ENCODE results near the gene DNASE1L1.

DNASE1L1 gene

DNA sequence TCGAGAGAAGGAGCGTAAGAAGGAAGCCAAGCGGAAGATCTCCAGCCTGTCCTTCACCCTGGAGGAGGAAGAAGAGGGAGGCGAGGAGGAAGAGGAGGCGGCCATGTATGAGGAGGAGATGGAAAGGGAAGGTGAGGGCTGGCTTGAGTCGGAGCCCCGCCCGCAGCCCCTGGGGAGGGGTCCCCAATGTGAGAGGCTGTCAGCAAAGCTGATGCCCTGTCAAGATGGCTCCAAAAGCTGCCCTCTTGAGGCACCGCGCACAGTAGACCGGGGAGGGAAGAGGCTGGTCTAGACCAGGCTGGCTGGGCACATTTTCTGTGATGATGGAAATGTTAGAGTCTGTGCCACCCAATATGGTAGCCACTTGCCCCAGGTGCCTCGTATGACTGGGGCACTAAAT lies 37.4 kb upstream of the DNASE1L1 start:
- TF ChIP-seq, protein P1, sequence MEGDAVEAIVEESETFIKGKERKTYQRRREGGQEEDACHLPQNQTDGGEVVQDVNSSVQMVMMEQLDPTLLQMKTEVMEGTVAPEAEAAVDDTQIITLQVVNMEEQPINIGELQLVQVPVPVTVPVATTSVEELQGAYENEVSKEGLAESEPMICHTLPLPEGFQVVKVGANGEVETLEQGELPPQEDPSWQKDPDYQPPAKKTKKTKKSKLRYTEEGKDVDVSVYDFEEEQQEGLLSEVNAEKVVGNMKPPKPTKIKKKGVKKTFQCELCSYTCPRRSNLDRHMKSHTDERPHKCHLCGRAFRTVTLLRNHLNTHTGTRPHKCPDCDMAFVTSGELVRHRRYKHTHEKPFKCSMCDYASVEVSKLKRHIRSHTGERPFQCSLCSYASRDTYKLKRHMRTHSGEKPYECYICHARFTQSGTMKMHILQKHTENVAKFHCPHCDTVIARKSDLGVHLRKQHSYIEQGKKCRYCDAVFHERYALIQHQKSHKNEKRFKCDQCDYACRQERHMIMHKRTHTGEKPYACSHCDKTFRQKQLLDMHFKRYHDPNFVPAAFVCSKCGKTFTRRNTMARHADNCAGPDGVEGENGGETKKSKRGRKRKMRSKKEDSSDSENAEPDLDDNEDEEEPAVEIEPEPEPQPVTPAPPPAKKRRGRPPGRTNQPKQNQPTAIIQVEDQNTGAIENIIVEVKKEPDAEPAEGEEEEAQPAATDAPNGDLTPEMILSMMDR (IDR thresholded peaks at IDR 0.05): no peak

DNA sequence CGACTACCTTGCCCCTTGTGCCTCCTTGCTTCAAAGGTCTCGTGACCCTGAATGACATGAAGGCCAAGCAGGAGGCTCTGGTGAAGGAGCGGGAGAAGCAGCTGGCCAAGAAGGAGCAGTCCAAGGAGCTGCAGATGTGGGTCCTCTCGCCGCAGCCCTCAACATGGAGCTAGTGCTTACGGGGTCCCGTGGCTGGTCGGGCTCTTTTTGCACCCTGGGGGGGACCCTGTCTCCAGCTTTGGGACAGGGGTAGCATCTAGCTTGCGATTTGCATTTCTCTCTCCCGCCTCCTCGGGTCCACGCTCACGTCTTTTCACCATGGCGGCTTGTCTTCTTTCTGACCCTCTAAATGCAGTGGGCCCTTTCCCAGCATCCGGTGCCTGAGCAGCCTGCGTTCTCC lies 36.7 kb upstream of the DNASE1L1 start:
- TF ChIP-seq, protein P1 (IDR thresholded peaks at IDR 0.05): no peak

DNA sequence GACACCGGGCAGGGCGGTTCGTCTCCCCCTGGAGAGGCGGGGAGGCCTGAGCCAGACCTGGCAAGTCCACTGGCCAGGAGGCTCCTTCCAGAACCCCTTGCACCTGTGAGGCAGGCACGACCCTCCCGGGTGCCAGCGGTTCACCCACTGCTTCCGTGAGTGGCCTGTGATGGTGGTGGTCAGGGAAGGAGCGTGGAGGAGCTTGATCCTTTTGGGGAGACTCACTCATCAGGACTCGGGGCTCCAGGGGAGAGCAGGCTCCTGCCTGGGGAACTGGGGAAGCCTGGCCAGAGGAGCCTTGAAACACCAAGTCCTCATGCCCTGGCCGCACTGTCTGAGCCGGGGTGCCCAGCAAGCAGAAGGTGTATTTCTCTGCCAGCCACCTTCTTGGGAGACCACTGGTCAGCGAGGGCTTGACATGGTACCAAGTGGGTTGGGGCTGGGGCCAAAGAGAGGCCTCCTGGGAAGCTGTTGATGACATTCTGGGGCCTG lies 35.7 kb upstream of the DNASE1L1 start:
- TF ChIP-seq, protein P1 (IDR thresholded peaks at IDR 0.05): no peak

DNA sequence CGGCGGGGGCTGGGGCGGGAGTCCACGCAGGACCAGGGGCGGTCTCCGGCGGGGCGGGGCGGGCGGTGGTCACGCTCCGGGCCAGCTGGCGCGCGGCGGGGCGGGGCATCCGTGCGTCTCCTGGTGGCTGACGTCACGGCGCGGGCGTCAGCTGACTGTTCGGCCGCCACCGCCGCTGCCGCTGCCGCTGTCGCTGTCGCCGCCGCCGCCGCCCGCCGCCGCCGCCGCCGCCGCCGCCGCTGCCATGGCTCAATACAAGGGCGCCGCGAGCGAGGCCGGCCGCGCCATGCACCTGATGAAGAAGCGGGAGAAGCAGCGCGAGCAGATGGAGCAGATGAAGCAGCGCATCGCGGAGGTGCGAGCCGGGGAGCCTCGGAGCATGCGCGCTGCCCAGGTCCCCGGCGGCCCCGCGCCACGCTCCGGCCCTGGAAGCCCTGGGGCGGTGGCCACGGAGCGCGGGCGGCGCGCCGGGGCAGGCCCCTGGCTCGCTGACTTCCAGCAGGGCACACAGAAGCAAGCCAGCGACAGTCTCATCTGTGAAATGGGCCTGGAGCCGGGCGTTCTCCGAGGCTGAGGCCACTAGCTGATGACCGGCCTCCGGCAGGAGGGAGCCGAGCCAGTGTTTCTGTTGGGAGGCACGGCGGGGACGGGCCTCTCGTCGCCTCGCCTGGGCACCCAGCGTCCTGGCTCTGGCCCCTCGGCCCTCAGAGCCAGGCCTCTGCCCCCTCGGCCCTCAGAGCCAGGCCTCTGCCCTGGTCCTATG lies 35.1 kb upstream of the DNASE1L1 start, which contains the start of gene FAM50A:
TSS of gene FAM50A (plus strand) at position 150 of the 763 bp plus-strand sequence. CDS start at position 245, 95 bp downstream.
- TF ChIP-seq, protein P1 (IDR thresholded peaks at IDR 0.05): no peak

DNA sequence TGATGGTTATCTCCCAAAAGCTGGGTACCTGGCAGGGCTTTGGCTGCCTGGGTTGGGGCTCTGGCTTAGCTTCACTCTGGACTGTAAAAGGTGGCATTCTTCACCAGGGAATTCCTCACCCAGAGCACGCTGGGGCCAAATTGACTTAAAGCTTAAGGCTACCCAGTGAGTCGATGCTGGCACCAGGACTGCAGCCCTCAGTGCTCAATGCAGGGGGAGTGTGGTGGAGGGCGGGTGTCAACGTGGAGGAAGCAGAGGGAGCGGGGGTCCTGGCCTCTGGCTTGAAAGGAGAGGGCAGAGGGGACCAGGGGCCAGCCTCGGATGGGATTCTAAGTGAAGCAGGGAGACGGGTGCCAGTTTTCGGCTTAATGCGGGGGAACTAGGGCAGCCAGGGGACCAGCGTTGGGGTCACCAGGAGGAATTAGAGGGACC lies 34.4 kb upstream of the DNASE1L1 start:
- TF ChIP-seq, protein P1 (IDR thresholded peaks at IDR 0.05): no peak

DNA sequence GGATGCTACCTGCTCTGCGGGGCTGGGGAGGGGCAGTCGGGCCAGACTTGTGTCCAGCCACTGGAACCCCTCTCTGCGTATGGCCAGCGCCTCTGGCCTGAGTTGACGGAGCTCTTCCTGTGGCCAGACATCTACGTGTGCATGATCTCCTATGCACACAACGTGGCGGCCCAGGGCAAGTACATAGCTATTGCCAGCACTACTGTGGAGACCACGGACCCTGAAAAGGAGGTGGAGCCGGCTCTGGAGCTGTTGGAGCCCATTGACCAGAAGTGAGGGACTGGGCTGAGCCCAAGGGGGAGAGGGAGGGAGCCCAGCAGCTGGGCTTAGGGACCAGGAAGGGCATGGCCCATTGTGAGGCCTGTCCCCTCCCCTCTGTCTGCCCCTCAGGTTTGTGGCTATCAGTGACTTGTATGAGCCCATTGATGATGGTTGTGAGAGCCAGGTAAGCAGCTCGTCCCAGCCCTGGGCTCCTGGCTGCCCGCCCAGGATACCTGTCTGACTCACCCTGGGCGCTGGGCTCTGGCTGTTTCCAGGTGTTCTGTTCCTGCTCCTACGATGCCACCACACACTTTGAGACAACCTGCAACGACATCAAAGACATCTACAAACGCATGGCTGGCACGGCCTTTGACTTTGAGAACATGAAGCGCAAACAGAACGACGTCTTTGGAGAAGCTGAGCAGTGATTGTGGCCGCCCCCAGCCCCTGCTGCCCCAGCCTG lies 33.1 kb upstream of the DNASE1L1 start:
- TF ChIP-seq, protein P1 (IDR thresholded peaks at IDR 0.05): no peak

DNA sequence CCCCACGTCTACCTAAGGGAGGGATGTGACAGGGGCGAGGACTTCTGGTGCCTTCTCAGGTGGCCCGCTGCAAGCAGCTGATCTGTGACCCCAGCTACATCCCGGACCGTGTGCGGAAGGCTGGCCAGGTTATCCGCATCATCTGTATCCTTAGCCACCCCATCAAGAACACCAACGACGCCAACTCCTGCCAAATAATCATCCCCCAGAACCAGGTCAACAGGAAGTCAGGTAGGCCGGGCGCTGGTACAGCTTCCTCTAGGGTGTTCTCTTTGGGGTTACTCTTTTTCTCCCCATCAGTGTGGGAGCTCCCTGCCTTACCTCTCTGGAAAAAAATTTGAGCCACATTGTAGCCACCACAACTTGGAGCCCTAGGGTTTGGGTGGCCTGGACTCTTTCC lies 32.5 kb upstream of the DNASE1L1 start:
- TF ChIP-seq, protein P1 (IDR thresholded peaks at IDR 0.05): no peak
